NCI-H128 (cell line): Measurements from ENCODE around the gene TCEA3.

Source experiments
- DNase-seq: peaks from one replicate; lab custom pipeline; 2025; ENCODE audit not compliant: unreplicated experiment; lab: John Stamatoyannopoulos, UW

TCEA3 gene

DNA sequence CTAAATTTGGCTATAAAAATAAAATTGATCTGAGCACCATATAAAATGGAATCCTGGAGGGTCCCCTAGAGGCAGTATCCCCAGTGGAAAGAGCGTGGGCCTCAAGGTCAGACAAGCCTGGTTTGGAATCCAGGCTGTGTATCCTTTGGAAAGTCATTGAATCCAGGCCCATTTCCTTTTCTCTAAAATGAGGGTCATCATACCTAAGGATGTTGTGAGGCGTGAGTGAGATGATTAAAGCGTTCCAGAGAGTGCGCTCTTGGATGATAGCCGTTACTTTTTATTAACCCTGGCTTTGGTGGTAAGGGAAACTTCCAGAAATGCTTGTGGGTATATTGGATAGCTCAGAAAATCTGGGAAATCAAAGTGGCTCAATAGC lies 54.2 kb downstream of the TCEA3 start:
- DNase-seq = no peak

DNA sequence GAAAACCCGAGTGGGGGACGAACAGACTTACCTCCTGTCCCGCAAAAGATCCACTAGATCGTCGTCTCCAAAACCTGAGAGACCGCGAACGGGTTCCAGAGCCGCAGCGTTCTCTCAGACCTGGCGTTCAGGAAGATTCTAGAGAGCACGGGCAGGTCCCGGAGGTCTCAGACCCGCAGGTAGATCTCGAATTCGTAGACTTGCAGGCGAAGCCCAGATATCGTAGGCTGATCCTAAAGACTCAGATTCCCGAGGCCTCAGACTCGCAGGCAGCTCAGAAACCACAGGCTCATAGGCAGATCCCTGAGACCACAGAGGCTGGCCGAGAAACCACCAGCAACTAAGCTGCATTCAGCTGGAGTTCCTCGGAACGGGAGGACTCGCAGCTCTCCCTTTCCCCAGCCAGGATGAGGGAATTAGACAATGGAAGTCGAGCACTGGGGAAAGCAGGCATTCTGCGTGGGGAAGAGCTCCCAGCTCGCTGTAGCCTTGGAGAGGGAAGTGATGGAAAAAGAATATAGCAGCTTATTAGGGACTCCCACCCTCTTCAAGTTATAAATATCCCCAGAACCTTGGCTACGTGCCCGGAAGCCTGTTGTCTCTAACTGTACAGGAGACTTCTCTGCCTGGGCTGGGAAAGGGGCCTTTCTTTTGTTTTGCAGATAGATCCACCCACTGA lies 55.1 kb downstream of the TCEA3 start, which contains the start of gene ZNF436:
Gene ZNF436 (minus strand): TSS at position 502 of the 679 bp plus-strand sequence. CDS start 1,831 bp downstream, outside the sequence.
- DNase-seq = peak; percentile 99

DNA sequence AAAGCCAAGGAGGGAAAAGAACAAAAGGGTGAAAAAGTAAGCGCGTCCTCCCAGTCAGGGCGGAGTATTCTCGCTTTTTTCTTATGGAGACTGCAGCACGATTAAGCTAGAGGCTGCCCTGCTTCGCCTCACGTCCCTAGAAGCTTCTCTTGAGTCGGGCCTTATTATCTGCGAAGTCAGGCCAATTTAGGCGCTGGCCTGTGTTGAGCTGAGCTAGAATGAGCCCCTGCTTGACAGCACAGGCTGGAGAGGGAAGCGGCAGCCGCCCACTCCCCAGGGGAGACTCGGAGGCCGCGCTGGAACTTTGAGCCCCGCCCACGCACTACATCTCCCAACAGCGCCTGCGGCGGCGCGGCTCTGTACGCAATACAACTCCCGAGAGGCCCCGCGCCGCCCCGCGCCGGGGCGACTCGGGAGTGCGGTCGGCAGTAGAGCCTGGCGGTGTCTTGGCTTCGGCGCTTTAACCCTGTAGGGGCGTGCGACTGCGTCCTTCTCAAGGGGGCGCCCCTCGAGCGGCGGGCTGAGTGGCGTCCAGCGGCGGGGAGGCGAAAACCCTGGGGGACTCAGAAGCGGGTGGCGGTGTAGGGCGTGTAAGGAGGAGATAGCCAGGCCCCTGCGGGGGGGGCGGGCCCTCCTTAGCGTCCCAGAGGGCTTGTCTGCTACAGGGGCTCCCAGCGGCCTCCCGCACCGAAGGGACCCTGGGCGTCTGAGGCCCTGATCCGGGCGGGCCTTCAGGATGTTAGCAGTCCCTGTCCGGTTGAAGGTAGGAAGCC lies 55.8 kb downstream of the TCEA3 start:
- DNase-seq = peak; percentile 88

DNA sequence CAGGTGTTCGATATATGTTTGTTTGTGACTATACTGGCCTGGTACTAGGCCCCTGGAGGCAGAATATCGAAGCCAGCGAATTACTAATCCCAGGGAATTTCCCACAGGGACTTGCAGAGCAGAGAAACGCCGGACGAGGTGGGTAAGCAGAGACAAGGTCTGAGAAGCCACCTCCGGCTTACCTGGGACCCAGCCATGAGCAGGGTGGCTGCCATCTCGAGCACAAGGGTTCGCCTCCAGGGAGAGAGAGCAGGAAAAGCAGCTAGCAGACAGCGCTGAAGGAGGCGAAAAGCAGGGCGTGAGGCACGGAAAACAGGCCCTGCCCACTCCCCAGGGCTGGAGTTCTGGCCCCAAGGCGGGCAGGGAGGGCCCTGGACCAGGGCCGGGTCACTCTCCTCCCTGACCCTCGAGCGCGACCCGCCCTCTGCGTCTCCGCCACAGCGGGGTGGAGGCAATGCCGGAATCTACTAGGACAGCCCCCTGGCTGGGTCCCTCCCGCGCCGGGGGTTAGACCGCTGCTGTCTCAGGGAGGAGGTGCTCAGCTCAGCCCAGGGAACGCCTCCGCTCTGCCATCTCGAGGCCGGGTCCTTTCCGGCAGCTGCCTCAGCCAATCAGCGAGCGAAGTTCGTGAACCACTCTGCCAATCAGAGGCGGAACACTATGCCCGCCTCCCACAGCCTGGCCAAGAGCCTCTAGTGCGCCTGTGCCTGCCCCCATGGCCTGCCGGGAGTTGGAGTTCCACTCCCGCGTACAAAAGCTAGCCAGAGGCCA lies 56.6 kb downstream of the TCEA3 start:
- DNase-seq = peak; percentile 99

DNA sequence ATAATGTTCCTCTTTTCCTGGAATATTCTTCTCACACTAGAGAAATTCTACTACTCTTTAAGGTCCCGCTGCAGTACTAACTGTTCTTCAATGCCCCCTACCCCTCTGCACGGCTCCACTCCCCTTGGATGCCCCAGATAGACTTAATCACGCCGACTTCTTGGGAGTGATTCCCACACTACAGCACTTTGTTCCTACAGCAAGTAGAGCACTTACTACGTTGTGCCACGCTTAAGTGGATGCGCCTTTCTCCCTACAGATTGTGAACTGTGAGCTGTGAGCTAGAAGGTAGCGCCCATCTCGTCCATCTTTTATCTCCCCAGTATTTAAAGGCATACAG lies 57.1 kb downstream of the TCEA3 start:
- no peak for DNase-seq

DNA sequence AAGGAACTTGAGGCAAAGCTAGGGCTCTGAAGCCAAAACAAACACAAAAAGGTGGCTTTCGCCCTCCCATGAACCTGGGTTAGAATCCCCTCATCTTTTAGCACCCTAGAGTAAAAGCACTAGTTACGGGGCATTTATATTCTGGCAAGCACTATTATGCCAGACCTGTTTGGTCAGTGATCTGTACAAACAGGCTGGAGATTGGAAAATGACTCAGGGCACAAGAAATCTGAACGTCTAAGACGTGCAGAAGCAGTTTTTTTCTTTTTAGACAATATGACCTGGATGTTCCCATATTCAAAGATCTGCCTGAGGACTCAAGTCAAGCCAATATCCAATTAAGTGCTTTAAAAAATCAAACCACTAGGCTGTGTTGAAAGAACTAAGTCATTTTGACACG lies 58.0 kb downstream of the TCEA3 start:
- DNase-seq = no peak

DNA sequence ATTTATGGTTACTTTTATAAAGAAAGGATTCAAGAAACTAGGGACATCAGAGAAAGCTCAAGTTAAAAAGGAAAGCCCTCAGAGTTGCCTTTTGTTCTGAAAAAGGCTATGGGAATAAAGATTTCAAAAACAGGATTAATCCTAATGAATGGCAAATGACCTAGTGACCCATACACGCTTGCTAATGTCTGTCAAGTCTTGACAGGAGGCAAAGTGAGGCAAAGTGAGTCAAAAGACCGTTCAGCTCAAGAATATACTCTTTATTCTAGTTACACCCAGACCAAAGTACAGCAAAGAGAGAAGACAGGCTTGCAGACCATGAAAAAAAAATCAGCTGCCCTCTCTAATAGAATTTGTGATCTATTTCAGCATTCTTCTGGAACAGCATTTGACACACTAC lies 58.4 kb downstream of the TCEA3 start:
- no peak for DNase-seq

DNA sequence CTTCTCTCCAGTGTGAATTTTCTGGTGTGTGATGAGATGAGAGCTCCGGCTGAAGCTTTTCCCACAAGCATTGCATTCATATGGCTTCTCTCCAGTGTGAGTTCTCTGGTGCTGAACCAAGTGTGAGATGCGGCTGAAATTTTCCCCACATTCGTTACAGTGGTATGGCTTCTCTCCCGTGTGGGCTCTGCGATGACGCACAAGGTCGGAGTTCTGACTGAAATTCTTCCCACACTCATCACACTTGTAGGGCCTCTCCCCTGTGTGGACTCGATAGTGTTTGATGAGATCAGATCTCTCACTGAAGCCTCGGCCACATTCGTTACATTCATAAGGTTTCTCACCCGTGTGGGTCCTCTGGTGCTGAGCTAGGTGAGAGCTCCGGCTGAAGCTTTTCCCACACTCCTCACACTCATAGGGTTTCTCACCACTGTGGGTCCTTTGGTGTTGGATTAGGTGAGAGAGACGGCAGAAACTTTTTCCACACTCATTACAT lies 62.3 kb downstream of the TCEA3 start:
- DNase-seq = no peak

DNA sequence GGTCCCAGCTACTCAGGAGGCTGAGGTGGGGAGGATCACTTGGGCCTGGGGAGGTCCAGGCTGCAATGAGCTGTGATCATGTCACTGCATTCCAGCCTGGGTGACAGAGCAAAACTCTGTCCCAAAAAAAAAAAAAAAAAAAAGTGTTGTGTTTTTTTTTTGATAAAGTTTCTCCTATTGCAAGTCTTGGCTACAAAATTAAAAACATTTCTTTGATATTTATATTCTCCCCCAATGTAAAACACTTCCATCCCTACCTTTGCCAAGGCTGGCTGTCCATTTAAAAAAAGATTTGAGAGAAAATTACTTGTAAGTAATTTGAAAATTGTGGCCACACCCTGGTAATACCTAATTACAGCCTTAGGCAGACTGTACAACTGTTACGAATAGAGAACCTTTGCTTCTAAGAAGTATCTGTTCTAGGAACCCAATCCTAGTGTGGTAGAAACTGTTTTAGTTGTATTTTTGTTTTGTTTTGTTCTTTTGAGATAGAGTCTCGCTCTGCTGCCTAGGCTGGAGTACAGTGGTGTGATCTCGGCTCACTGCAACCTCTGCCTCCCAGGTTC lies 66.2 kb downstream of the TCEA3 start:
- DNase-seq = no peak

DNA sequence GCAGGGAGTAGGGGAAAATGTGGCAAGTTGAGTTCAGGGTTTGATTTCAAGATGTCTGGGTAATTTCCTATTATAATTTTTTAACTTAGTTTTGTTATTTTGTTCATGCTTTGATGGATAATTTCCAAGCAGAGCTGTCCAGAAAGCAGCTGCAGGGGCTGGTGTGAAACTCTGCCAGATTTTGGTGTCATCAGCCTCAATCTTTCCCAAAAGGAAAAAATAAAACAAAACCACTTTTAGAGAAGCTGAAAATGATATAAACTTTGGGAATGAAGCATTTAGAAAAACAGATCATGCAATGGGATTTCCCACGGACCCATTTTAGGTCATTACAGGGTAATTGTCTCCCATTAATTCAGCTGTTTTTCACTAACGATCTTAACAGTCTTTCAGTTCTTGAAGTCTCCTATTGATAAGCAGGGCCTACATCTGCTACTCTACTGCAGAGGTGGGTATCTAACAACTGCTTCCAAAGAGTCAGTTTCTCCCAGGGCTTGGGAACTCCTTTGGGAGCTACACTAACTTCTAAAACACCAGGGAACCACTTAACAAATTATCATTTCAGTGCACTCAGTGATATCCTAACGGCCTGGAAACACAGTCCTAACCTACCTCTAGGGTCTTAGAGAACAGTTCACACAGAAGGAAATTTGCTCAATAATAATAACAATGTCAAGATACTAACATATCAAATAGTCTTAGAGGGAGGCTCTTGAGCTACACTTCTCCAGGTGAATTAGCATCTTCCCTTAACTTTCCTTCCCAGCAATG lies 67.2 kb downstream of the TCEA3 start:
- no peak for DNase-seq

DNA sequence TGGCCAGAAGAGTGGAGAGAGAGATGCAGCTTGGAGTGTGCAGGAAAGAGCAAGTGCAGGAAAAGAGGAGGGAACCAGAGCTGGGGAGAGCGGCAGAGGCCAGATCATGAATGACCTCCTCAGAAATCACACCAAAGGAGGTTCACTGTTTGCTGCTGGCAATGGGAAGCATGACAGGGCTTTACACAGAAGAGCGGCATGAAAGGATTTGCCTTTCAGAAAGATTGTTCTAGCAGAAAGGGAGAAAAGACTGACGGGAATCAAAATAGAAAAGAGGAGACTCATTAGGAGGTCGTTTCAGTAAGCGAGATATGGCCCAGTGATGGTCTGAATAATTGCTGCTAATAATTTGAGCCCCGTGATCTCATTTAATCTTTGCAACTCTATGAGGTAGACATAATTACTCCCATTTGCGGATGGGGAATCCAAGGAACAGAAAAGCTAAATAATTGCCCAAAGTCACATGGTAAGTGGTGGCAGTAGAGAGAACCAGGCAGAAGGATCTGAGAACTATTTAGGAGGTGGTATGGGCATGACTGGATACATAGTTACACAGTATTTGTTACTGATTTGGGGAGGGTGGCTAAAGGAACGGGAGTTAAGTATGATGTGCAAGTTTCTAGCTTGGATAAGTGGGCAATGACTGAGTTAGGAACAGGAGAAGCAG lies 67.9 kb downstream of the TCEA3 start:
- no peak for DNase-seq

DNA sequence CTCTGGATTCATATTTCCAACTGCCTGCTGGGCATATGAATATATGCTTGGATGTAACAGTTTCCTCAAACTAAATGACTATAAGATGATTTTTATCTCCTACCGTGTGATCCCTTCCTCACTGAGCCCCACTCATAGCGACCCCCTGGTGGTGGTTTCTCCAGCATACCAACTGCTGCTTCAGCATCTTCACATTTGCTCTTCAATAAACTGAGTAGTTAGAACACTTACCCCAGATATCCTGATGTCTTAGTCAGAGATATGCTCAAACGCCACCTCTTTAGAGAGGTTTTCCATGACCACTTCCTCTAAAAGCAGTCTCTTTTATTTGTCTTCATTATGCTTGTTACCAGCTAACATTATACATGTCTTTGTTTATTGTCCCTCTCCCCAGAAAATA lies 70.3 kb downstream of the TCEA3 start:
- DNase-seq = no peak

DNA sequence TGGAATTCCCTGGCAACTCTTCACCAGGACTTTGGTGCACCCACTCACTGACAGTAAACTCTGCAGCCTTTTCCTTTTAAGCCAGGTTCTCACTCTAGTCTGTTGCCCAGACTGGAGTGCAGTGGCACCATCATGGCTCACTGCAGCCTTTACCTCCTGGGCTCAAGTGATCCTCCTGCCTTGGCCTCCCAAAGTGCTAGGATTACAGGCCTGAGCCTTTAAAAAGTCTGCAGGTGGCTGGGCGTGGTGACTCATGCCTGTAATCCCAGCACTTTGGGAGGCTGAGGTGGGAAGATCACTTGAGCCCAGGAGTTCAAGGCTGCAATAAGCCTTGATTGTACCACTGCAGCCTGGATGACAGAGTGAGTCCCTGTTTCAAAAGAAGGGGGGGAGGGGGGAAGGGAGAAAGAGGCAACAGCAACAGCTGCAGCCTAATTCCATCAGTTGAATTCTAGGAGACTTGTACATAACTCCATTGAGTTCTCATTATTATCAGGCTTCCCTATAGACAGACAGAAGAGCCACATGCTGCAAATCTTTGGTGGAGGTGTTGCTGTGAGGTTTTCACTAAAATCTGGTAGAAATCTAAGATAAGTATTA lies 72.4 kb downstream of the TCEA3 start:
- no peak for DNase-seq

DNA sequence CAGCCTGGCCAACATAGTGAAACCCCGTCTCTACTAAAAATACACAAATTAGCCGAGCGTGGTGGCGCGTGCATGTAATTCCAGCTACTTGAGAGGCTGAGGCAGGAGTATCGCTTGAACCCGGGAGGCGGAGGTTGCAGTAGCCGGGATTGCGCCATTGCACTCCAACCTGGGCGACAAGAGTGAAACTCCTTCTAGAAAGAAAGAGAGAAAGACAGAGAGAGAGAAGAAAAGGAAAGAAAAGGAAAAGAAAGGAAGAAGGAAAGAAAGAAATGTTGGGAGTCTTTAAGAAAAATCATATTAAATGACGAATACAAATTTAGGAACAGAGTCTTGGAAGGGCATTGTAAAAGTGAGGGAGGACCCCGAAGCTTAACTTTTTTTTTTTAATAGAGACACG lies 78.6 kb downstream of the TCEA3 start:
- DNase-seq = no peak

DNA sequence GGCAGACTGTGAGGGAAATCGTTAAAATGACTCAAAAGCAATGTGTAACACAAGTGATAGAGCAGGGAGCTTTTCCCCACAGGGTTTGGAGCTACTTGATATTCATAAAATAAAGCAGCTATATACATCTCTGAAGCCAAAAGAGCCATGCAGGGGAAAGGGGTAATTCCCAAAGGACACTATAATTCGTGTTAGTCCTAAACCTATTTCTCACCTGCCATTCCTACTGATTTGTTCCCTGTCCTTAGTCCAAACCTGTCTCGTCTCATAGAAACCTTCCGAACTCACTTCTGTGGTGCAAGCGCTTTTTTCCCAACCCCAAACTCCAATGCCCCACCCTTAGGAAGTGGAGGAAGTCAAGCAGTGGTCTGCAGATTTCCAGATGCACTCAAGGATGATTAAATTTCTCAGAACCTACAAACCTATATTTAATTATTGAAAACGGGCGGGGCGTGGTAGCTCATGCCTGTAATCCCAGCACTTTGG lies 79.5 kb downstream of the TCEA3 start:
- no peak for DNase-seq

DNA sequence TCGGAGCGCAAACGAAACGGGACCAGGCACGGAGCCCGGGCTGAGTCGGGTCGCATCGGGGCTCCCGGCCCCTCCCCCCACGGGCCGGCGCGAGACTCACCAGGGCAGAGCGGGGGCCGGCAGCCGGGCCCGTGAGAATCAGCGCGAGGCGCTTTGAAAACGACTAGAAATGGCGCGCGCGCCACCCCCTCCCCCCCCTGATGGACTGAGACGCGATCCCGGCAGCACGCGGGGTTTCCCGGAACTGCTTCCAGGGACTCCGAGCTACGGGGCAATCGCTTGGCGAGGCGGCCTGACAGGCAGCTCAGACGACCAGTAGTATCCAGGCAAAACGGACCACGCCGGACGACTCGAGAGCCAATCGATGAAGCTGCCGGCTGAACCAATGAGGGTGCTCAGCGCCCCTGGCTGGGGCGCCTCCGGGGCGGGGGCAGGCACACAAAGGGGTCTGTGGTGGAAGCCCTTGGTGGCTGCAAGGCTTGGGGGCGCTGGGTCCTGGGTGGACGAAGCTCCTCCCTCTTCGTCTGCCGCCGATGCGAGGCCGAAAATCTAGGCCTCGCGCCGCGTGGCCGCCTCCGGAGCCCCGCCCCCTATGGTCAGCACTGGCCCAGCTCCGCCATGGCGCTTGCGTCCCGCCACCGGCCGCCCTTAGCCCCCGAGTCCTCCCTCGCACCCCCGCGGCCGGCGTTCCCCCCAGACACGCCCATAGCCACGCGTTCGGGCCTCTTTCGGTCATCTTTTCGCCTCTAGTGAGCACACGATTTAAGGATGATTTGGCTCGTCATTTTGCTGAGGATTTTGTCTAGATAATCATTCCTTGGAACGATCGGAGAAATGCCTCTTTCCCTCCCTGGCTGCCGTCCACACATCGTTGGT lies 80.2 kb downstream of the TCEA3 start, which contains the start of gene HNRNPR:
Gene HNRNPR (minus strand): TSS at position 174 of the 876 bp plus-strand sequence. CDS start 3,276 bp downstream, outside the sequence.
- peak; percentile 100 for DNase-seq

DNA sequence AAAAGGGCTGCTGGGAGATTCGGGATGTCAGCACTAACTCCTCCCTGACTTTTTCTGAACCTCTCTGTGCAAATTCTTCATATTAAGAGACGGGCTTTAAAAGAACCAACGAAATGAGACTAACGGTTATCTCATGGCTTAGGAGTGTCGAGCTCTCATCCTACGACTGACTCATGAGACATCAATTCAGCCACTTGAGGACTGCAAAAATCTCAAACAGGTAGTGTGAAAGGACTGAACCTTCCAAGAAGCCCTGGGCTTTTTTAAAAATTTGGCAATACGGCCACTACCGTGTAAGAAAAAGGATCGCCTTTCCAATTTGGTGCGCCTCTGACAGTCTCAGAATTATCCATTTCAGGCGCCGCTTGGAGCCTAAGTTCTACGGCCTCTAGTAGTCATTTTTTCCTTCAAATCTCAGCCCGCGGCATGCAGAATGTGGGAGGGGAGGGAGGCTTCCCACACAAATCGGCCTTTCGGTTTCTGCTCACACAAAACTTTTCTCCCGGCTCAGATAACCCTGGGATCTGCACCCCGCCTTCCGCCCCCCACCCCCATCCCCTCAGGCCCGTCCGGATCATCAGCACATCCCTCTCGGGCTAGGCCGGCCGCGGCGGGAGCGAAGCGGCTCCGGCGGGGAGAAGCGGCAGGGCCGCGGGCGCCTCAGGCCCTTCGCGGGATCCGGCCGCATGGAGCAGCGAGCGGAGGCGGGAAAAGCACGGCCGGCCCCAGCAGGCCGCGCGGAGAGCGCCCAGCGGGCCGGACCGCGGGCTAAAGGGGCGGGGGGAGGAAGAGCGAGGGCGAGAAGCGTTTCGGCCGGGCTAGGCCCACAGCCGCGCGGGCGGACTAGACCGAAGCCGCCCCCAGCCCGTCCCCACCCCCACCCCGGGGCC lies 81.1 kb downstream of the TCEA3 start:
- DNase-seq = no peak
